Right cardiac atrium (tissue), 5 donors: ENCODE results near the gene BTBD2. TPM values are rescaled to one million over a fixed set of nuclear protein-coding genes. Genes with fewer than 3 reads are reported as not detected.

ENCODE experiments used
- ATAC-seq, 2 donors: fragments of 200-7000 bp; cut with Tn5 transposase; one replicate each; pipeline versions ENCODE4 v1.8.0 to v1.9.1; 2020; ENCODE audit warnings: moderate library complexity in 2 of 2, mild to moderate bottlenecking in 1 of 2
- DNase-seq, 3 donors: peaks; one replicate each; pipeline ENCODE4 v3.0.0-alpha.2; 2020
- H3K27ac ChIP-seq: one replicate; pipeline ENCODE4 v1.5.1; 2013; ENCODE audit warnings: mild to moderate bottlenecking, low read length, control low read depth, moderate library complexity
- H3K27me3 ChIP-seq: one replicate; pipeline ENCODE4 v1.6.1; 2013; ENCODE audit not compliant: control insufficient read depth, insufficient read depth
- H3K4me1 ChIP-seq: one replicate; pipeline ENCODE4 v1.6.1; 2013; ENCODE audit warnings: low read length; ENCODE audit not compliant: control insufficient read depth, insufficient read depth
- H3K4me3 ChIP-seq: one replicate; pipeline ENCODE4 v1.5.1; 2013; ENCODE audit warnings: low read length, control low read depth
- H3K9me3 ChIP-seq: one replicate; pipeline ENCODE4 v1.6.1; 2013; ENCODE audit warnings: low read length; ENCODE audit not compliant: control insufficient read depth
- WGBS: extraction: QIAGEN DNeasy Blood & Tissue Kit; methylation state at CpG from one replicate; pipeline ENCODE4 v1.1.7; 2013; 5-methylcytosine and 5-hydroxymethylcytosine counted together
- intact Hi-C, 4 donors: fragments of 100-400 bp; cut with DNase I; formaldehyde crosslinking; loops; one replicate each; pipeline versions ENCODE4 v1.11.0 to v1.14.0; 2022 to 2023
- polyA plus RNA-seq: library from polyadenylated mRNA; stranded (reverse); fragments of 200-250 nt; gene quantifications from one replicate; pipeline ENCODE4 v1.2.3, GENCODE V29; 2013
- total RNA-seq, 4 donors: library from RNA; stranded (reverse); fragmentation: NEBNext Ultra II Directional; extraction: Animal tissue kit (Norgen Biotek cat#: 25700); gene quantifications; one replicate each; pipeline ENCODE4 v1.2.1, GENCODE V29; 2021
- donor health status: healthy with polysubstance abuse.
- donor health status: DM: no; HTN: yes; CAD: no.
- donor health status: DM: no; HTN: no; CAD: no.
- donor health status: DM: no; HTN: yes; CAD: no; lungs with severe emphysema.
- donor health status: DM: yes; HTN: yes; CAD: no.

The BTBD2 gene
- total and polyA plus RNA-seq, 5 donors, result 39.3 to 68.4 (median 61.5) TPM

DNA sequence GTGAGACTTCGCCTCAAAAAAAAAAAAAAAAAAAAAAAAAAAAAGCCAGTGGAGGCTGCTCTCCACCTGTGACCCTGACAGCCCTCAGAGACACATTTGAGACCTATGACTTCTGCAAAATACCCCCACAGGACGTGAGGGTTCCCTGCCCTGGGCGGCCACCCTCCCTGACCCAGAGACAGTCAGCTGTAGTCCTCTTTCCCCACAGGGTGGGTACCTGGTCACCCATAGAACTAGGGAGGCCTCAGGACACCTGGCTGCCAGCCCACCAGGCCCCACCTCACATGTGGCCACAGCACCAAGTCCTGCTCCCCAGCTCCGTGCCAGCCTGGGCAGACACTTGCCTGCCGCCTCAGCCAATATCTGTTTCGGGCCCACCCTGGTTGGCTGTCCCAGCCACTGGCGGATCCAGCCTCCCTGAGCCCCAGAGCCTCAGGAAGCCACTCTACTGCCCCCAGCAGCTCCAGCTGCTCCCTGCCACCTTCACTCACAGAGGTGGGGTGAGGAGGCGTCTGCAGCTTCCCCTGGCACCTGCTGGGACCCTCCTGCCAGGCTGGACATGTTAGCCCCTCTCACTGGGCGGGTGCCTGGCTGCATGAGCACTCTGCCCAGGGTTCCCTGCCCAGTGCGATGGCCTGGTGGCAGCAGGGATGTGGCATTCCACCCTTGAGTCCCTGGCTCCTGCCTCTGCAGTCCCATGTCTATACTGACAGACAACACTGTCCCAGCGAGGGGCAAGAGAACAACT, 28.6 kb upstream of the BTBD2 start:
- intact Hi-C loops, result no loop called here
- Histone ChIP-seq H3K4me1 (peaks cover 21% of the 10 kb centered on the region), H3K4me3 (no peak overlapping the region), H3K27me3 (no peaks in the 10 kb centered on the region), H3K27ac (peak overlapping the region; percentile 6), H3K9me3 (no peaks in the 10 kb centered on the region)
- DNase-seq (peak in 2 of 3 donors; percentile 64 to 66), ATAC-seq (no peak)
- WGBS, result 82% methylated on average over 11 of the region's 11 CpGs

DNA sequence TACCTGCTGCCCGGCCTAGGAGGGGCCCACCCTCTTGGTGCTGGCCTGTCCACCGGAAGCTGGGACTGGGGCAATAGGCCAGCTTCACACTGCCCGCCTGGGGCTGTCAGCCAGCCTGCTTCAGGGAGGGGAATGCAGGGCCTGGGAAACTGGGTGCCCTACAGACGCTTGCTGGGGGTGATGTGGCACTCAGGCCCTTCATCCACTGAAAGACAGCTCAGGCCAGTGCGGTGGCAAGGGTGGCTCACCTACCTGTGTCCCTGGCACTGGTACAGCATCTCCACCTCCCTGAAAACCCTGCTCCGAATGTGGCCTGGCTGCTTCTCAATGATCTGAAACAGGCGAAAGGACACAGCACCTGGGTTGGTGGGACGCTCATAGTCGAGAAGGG, 27.7 kb upstream of the BTBD2 start:
- H3K9me3 ChIP-seq, result no peaks in the 10 kb centered on the region
- peaks cover 15% of the 10 kb centered on the region for H3K4me1 ChIP-seq
- no peaks in the 10 kb centered on the region for H3K27me3 ChIP-seq
- DNase-seq (peak in 2 of 3 donors; percentile 57 to 74), ATAC-seq (no peak)
- H3K27ac ChIP-seq, result peak overlapping the region; percentile 84
- intact Hi-C loops, result no loop called here
- no peak overlapping the region for H3K4me3 ChIP-seq
- 61% methylated on average over 9 of the region's 9 CpGs for WGBS

DNA sequence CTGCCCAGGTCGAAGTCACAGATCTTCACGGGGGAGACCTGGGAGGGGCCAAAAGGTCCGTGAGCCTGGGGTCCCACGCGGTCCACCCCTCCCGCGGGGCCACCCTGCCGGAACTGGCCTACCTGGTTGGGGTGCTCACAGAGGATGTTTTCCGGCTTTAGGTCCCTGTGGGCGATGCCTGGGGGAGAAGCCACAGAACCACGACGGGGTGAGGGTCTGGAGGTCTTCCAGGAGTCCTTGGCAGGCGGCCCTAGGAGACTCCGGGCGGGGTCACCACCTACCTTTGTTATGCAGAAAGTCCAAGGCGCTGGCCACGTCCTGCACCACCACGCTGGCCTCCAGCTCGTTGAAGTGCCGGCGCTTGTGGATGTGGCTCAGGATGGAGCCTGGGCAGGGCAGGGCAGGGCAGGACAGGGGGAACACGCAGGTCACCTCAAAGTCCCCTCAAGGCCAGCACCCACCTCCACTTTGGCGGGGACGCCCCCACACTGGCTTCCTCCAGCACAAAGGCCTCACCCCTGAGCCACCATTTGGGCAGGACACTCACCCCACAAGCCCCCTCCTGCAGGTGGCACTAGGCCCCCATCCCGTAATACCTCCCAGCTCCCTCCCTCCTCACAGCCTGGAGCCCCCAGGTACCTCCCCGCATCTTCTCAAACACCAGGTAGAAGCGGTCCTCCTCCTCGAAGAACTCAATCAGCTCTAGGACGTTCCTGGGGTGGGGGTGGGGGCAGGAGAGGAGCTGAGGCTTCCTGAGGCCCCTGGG, 27.2 kb upstream of the BTBD2 start:
- intact Hi-C loops, result no loop called here
- no peak overlapping the region for H3K4me3 ChIP-seq
- WGBS, result 39% methylated on average over 29 of the region's 29 CpGs
- H3K9me3 ChIP-seq, result no peaks in the 10 kb centered on the region
- H3K4me1 ChIP-seq, result peaks cover 14% of the 10 kb centered on the region
- DNase-seq (peak in 2 of 3 donors; percentile 76 to 84), ATAC-seq (peak in 1 of 2 donors; percentile 3)
- peak overlapping the region; percentile 84 for H3K27ac ChIP-seq
- H3K27me3 ChIP-seq, result no peaks in the 10 kb centered on the region

DNA sequence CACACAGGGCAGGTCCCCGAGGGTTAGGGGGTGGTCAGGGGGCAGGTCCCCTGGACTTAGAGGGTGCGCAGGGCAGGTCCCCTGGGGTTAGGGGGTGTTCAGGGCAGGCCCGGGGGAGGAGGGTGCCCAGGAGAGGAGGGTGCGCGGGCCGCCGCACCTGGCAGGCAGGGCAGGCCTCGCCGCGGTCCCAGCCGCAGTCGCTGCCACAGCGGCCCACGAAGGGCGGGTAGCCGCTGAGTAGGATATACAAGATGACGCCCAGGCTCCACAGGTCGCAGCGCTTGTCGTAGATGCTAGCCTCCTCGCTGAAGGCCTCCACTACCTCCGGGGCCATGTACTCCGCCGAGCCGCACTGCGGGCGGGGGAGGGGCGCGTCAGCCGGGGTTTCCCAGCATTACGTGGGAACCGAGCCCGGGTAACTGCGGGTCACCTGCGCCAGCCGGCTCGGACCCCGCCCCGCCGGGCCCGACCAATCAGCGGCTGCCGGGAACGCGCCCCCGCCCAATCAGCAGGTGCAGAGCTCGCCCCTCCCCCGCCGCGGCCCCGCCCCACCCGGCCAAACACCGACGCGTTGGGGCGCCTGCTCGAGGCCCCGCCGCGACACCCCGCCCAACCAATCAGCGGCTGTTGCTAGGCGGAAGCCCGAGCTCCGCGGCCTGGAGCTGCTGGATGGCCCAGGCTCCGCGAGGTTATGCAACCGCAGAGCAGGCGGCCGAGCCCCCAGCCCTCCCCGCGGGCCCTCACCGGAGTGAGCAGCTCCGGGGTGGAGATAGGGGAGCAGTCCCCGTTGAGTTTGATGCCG, 26.4 kb upstream of the BTBD2 start:
- intact Hi-C loops, result no loop called here
- ATAC-seq, result peak; percentile 91 to 92
- H3K4me1 ChIP-seq, result peaks cover 10% of the 10 kb centered on the region
- no peak overlapping the region for H3K4me3 ChIP-seq
- no peaks in the 10 kb centered on the region for H3K9me3 ChIP-seq
- peak; percentile 98 to 100 (median 99) for DNase-seq
- H3K27ac ChIP-seq, result peak overlapping the region; percentile 84
- WGBS, result 26% methylated on average over 77 of the region's 77 CpGs
- no peaks in the 10 kb centered on the region for H3K27me3 ChIP-seq

DNA sequence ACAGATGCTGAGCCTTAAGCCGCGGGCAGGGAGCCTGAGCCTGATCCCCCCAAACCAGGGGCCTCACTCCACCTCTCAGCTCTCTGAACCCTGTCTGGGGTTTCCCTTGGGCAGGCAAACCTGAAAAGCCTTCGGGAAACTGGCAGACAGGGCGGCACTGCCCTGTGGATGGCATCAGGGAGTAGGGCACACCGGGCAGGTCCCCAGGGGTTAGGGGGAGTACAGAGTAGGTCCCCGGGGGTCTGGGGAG, 25.8 kb upstream of the BTBD2 start:
- H3K9me3 ChIP-seq, result no peaks in the 10 kb centered on the region
- peak overlapping the region; percentile 71 for H3K27ac ChIP-seq
- H3K4me3 ChIP-seq, result no peak overlapping the region
- DNase-seq, result no peak
- ATAC-seq, result no peak
- H3K27me3 ChIP-seq, result no peaks in the 10 kb centered on the region
- intact Hi-C loops, result no loop called here
- 75% methylated on average over 6 of the region's 6 CpGs for WGBS
- peaks cover 8% of the 10 kb centered on the region for H3K4me1 ChIP-seq

DNA sequence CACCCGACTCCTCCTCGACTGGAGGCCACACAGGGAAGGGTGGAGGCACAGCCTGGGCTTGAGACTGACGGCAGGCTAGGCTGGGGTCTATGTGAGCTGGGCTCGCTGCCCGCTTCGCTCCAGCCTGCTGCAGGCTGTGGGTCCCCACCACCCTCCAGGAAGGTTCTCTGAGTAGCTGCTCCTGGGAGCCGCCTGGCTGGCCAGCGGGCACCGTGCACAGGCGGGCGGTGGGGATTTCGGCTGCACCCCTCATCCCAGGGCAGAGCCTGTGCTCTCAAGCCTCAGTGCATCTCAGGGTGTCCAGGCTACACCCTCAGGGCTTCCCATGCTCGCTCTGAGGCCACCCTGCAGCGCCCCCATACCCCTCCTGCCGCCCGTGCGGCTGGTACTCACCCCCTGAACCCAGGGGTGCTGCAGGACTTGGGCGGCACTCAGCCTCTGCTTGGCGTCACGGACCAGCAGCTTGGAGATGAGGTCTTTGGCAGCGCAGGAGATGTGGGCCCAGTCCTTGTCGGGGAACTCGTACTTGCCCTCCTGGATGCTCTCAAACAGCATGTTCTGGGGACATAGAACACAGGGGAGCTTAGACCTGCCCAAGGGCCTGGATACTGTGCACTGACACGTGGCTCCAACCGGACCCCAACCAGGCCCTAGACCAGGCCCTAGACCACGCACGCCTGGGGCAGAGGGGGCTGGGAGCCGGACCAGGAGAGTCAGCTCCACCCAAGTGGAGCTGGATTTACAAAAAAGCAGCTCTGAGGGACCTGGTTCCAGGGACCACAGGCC, 25.3 kb upstream of the BTBD2 start:
- WGBS, result 81% methylated on average over 28 of the region's 28 CpGs
- H3K4me3 ChIP-seq, result no peak overlapping the region
- no peak for ATAC-seq
- no peaks in the 10 kb centered on the region for H3K9me3 ChIP-seq
- intact Hi-C loops, result no loop called here
- no peaks in the 10 kb centered on the region for H3K27me3 ChIP-seq
- H3K27ac ChIP-seq, result peak overlapping the region; percentile 71
- peak in 2 of 3 donors; percentile 66 to 67 for DNase-seq
- H3K4me1 ChIP-seq, result peaks cover 8% of the 10 kb centered on the region

DNA sequence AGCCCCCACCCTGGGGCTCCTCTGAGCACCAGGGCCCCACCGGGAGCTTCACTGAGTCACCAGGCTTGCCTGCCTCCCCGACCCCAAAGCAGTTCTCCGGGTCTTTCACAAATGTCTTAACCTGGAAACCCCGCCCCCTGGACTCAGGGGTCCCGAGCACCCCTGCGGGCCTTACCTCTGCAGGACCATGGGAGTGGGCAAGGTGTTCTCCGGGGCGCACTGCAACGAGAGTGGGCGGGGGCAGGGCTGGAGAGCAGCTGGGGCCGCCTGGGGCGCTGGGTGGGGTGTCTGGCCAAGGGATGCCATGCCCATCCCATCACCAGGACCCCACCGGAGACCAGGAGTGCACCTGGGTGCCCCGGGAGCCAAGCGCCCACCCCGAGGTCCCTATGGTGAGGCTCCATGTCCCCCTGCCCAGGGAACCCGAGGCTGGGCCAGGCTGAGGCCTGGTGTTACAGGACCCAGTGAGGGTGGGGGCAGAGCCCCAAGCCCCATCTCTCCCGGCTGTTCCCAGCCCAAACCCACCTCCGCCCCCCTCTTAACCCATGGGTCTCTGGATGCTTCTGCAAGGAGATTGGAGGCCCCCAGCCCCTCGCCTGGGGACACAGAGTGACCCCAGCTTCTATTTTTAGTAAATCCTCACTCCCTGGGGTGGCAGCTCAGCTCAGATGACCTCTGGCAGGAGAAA, 24.6 kb upstream of the BTBD2 start:
- H3K4me3 ChIP-seq, result no peak overlapping the region
- peak overlapping the region; percentile 19 for H3K27ac ChIP-seq
- H3K27me3 ChIP-seq, result no peaks in the 10 kb centered on the region
- 84% methylated on average over 20 of the region's 20 CpGs for WGBS
- H3K4me1 ChIP-seq, result peaks cover 8% of the 10 kb centered on the region
- DNase-seq (peak in 1 of 3 donors; percentile 74), ATAC-seq (no peak)
- intact Hi-C loops, result no loop called here
- no peaks in the 10 kb centered on the region for H3K9me3 ChIP-seq

DNA sequence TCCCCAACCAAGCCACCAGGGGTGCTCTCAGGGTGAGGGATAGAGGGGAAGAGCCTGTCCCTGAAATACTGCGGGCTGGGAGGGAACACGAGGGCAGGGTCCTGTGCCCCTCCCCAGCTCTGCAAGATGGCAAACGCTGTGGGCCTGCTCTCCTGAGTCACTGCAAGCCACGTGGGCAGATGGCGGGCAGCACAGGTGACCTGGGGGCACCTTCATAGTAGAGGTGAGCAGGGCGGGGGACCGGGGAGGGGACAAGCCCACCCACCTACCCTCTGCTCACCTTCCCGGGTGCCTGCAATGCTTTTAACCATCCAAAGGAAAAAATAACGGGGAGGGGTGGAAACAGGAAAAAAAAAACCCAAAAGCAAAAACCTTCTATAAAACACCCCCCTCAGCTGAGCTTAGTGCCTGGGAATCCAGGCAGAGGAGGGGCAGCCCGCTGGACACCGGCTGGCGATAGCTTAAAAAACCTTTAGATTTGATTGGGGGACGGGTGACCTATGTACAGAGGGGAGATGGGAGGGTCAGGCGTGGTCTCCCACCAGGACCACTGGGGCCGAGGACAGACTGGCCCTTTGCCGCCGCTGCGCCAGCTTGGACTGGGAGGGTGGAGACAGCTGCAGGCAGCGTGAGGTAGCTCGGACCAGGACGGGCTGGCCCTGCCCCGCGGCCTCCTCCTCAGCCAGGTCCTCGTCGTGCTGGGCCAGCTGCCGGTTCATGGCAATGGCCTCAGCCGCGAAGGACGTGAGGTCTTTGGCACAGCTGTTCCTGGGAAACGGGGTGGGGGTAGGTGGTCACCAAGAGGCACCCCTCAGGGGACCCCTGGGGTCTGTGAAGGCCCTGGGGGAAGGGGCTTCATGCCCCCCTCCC, 23.8 kb upstream of the BTBD2 start:
- ATAC-seq (no peak), DNase-seq (peak in 2 of 3 donors; percentile 64 to 65)
- Histone ChIP-seq H3K9me3 (no peaks in the 10 kb centered on the region), H3K4me3 (no peak overlapping the region), H3K4me1 (peaks cover 8% of the 10 kb centered on the region), H3K27me3 (no peaks in the 10 kb centered on the region), H3K27ac (no peak overlapping the region)
- intact Hi-C loops, result no loop called here
- WGBS, result 83% methylated on average over 30 of the region's 30 CpGs

DNA sequence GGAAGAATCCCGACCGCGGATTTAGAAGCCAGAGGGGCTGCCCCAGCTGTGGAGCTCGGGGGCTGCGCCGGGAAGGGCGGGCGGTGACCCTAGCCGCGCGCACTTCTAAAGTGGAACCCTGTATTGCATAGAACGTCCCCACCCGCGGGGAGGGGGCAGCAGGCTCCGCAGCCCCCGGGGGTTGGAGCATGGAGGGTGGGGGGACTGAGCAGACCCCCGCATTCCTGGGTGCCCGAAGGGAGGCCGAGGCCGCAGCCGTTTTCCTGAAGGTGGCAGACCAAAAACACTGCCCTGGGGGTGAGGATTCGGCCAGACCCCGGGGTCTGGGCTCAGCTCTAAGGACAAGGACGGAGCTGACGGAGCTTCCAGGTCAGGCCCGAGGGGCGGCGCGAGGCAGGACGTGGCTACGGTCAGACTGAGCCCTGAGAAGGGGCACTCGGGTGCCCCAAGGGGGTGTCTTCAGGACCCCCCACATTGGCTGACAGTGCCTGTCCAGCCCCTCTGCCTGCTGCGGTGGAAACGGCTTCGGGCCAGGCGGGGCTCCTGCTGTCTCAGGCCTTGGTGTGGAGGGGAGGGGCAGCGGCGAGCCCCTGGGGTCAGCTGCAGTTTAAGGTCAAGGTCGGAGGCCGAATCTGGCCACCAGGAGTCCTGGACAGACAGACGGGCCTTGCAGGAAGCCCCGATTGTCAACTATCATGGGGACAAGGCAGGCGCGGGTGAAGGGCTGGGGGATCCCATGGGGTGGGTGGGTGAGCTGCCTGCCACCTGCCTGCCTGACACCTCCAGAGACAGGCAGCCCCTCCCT, 23.0 kb upstream of the BTBD2 start:
- intact Hi-C loops, result no loop called here
- ATAC-seq, result no peak

More for the DNA sequence above, 23.0 kb upstream of the BTBD2 start:
- Histone ChIP-seq H3K27ac (no peak overlapping the region), H3K27me3 (no peaks in the 10 kb centered on the region), H3K9me3 (no peaks in the 10 kb centered on the region), H3K4me3 (no peak overlapping the region), H3K4me1 (peaks cover 8% of the 10 kb centered on the region)
- DNase-seq, result peak in 1 of 3 donors; percentile 63
- WGBS, result 86% methylated on average over 44 of the region's 44 CpGs
